ENCODE results near the gene CCDC88A. TPM values are rescaled to one million over a fixed set of nuclear protein-coding genes. Genes with fewer than 3 reads are reported as not detected.
A peak's percentile ranks its signal among the peaks of the same experiment; 100 is the strongest.
"Not testable (repeated sequence)": the region's sequence is repeated elsewhere in the genome, so short reads cannot be mapped to it uniquely, and the experiment has no call there.

CCDC88A gene
- total RNA-seq, 3 donors from 2014 or later = 7.0 to 29.7 (median 14.4) TPM

DNA sequence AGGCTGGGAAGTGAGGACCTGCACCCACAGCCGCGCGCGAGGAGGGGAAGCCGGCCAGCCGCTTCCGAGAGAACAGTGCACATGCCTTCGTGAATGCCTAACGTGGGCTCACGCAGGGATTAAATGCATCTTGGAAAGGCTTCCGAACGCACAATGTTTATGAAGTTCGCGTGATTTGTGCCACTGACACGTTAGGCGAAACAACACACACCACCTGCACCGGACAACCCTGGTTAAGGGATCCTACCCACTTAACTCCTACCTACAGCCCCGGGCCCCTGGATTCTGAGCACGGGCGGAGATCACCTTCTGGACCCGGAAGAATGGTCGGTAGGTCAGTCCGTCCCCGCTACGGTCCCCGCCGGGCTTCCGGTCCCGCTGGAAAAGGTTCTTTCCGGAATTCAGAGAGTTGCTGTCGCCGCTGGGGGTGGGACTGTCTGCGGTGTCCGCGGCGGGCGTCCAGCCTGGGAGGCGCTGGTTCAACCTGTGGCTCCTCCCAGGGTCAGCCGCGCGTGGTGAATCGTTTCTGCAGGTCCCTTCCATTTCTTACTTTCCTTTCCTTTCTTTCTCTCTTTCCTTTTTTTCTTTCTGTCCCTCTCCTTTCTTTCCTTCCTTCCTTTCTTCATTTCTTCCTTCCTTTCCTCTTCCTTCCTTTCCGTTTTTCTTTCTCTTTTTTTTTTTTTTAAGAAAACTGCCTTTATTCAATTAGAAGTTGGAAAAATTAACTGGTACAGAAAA lies 150.6 kb downstream of the CCDC88A start, which contains the start of gene MTIF2:
TSS of gene MTIF2 (minus strand) at position 325 of the 738 bp plus-strand sequence. CDS start 5,373 bp downstream, outside the sequence.
- TF ChIP-seq, protein P1, sequence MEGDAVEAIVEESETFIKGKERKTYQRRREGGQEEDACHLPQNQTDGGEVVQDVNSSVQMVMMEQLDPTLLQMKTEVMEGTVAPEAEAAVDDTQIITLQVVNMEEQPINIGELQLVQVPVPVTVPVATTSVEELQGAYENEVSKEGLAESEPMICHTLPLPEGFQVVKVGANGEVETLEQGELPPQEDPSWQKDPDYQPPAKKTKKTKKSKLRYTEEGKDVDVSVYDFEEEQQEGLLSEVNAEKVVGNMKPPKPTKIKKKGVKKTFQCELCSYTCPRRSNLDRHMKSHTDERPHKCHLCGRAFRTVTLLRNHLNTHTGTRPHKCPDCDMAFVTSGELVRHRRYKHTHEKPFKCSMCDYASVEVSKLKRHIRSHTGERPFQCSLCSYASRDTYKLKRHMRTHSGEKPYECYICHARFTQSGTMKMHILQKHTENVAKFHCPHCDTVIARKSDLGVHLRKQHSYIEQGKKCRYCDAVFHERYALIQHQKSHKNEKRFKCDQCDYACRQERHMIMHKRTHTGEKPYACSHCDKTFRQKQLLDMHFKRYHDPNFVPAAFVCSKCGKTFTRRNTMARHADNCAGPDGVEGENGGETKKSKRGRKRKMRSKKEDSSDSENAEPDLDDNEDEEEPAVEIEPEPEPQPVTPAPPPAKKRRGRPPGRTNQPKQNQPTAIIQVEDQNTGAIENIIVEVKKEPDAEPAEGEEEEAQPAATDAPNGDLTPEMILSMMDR (IDR thresholded peaks at IDR 0.05) = no peak
- peak; percentile 99 for ATAC-seq
- H3K36me3 ChIP-seq (ENCODE audit: low read depth) = peaks cover 3% of the 10 kb centered on the region
- peak; percentile 96 to 98 (median 98) for DNase-seq
- H3K4me3 ChIP-seq = peak within 1 kb of the TSS; percentile 47
- peaks cover 8% of the 10 kb centered on the region for H3K4me1 ChIP-seq (ENCODE audit: low read depth)
- no peaks in the 10 kb centered on the region for H3K9me3 ChIP-seq
- intact Hi-C loops (cut with DNase I, micrococcal nuclease) = loop anchor here in 1 of 2 donors (10.0 kb wide), 1 partner anchor 166 kb away; no protein-coding TSS in a partner anchor

DNA sequence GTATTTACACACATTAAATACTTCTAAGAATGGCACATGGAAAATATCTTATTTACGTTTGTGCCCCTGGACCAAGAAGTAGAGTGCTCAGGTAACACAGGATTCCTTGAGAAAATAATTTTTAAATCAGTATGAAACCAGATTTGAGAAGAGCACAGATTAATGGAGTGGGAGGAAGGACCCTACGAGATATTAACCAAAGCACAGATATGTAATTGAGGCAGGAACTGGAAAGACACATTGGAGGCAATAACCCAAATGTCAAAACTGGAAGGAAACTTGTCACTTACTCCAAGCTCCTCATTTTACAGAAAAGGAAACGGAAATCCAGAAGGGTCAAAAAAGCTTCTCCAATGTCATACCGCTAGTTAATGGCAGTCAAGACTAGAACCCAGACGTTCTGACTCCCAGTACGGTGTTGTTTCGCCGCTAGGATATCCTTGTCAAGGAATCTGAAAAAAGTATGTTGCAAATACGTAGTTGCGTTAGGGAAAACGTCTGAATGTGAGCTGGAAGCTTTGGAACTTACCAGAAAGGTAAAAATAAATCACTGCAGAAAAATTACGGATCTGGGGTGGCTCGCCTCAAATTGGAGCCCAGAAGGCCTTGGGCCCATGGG lies 151.3 kb downstream of the CCDC88A start:
- ATAC-seq = peak; percentile 34
- H3K4me1 ChIP-seq (ENCODE audit: low read depth) = peaks cover 8% of the 10 kb centered on the region
- peaks cover 3% of the 10 kb centered on the region for H3K36me3 ChIP-seq (ENCODE audit: low read depth)
- intact Hi-C loops (cut with DNase I, micrococcal nuclease) = loop anchor here in 1 of 2 donors (10.0 kb wide), 1 partner anchor 166 kb away; no protein-coding TSS in a partner anchor
- TF ChIP-seq, protein P1 (IDR thresholded peaks at IDR 0.05) = no peak
- DNase-seq = peak in 1 of 3 donors; percentile 35
- no peaks in the 10 kb centered on the region for H3K9me3 ChIP-seq
- H3K4me3 ChIP-seq = peak overlapping the region; percentile 47

- H3K9me3 ChIP-seq; H3K4me3 ChIP-seq; DNase-seq; intact Hi-C loops (cut with DNase I, micrococcal nuclease); ATAC-seq; H3K4me1 ChIP-seq (ENCODE audit: low read depth); H3K36me3 ChIP-seq (ENCODE audit: low read depth): not testable (repeated sequence)
Observed at GRCh38 chr2:55259586-55259985, 160.1 kb downstream of the CCDC88A start.

GRCh38 chr2:55252832-55253231 lies 166.8 kb downstream of the CCDC88A start:
- TF ChIP-seq, protein P1 (IDR thresholded peaks at IDR 0.05) = no peak
- H3K4me3 ChIP-seq = no peak overlapping the region
- no peaks in the 10 kb centered on the region for H3K4me1 ChIP-seq (ENCODE audit: low read depth)
- ATAC-seq (no peak), DNase-seq (no peak)
- no peaks in the 10 kb centered on the region for H3K9me3 ChIP-seq
- H3K36me3 ChIP-seq (ENCODE audit: low read depth) = peaks cover 3% of the 10 kb centered on the region
- intact Hi-C loops (cut with DNase I, micrococcal nuclease) = no loop called here

GRCh38 chr2:55247025-55247424 lies 172.6 kb downstream of the CCDC88A start:
- Histone ChIP-seq H3K4me1 (ENCODE audit: low read depth) (no peaks in the 10 kb centered on the region), H3K36me3 (ENCODE audit: low read depth) (peaks cover under 1% of the 10 kb centered on the region), H3K9me3 (no peaks in the 10 kb centered on the region), H3K4me3 (no peak overlapping the region)
- no peak for DNase-seq
- TF ChIP-seq, protein P1 (IDR thresholded peaks at IDR 0.05) = no peak
- ATAC-seq = no peak
- intact Hi-C loops (cut with DNase I, micrococcal nuclease) = no loop called here

DNA sequence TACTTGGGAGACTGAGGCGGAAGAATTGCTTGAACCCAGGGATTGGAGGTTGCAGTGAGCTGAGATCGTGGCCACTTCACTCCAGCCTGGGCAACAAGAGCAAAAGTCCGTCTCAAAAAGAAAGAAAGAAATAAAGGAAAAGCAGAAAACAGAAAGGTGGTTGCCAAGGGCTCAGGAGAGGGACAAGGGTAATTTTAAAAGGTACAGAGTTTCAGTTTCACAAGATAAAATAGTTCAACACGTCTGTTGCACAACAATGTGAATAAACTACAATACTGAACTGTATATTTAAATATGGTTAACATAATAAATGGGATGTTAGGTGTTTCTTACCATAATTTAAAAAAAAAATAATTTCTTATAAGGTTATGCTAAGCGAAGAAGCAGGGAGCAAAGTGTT lies 174.2 kb downstream of the CCDC88A start:
- TF ChIP-seq, protein P1 (IDR thresholded peaks at IDR 0.05) = no peak
- Histone ChIP-seq H3K4me1 (ENCODE audit: low read depth) (no peaks in the 10 kb centered on the region), H3K4me3 (no peak overlapping the region), H3K9me3 (no peaks in the 10 kb centered on the region), H3K36me3 (ENCODE audit: low read depth) (no peaks in the 10 kb centered on the region)
- intact Hi-C loops (cut with DNase I, micrococcal nuclease) = no loop called here
- ATAC-seq (no peak), DNase-seq (no peak)

Measured in mucosa of descending colon (tissue), 3 donors.